NCI-H1417 (cell line): ENCODE results near the gene INO80E.
"Not testable (repeated sequence)": the region's sequence is repeated elsewhere in the genome, so short reads cannot be mapped to it uniquely, and the experiment has no call there.

Experiments
- DNase-seq, 3 experiments: peaks; one replicate each; lab custom pipeline; 2025; lab: John Stamatoyannopoulos, UW

The INO80E gene

GRCh38 chr16:30031477-30031918, 35.5 kb downstream of the INO80E start:
- peak in 2 of 3 experiments; percentile 29 to 46 for DNase-seq

GRCh38 chr16:30032083-30032819, 36.2 kb downstream of the INO80E start:
- DNase-seq = peak; percentile 70 to 90 (median 71)

GRCh38 chr16:30033270-30033669, 37.2 kb downstream of the INO80E start:
- DNase-seq = no peak

- DNase-seq = no peak
Observed at GRCh38 chr16:30040221-30040620, 44.2 kb downstream of the INO80E start.

GRCh38 chr16:30040690-30041089, 44.6 kb downstream of the INO80E start:
- DNase-seq = not testable (repeated sequence)

- DNase-seq = peak in 1 of 3 experiments; percentile 51
Observed at GRCh38 chr16:30041841-30042240, 45.8 kb downstream of the INO80E start.

GRCh38 chr16:30046178-30046577, 50.1 kb downstream of the INO80E start:
- no peak for DNase-seq

- DNase-seq = no peak
Observed at GRCh38 chr16:30046588-30046987, 50.5 kb downstream of the INO80E start.

GRCh38 chr16:30049871-30050270, 53.8 kb downstream of the INO80E start:
- no peak for DNase-seq

GRCh38 chr16:30051518-30051917, 55.5 kb downstream of the INO80E start:
- no peak for DNase-seq

- peak; percentile 88 to 97 (median 94) for DNase-seq
Observed at GRCh38 chr16:30052671-30053372, 56.8 kb downstream of the INO80E start.

- peak in 2 of 3 experiments; percentile 61 to 67 for DNase-seq
Observed at GRCh38 chr16:30053376-30054015, 57.5 kb downstream of the INO80E start.

- no peak for DNase-seq
Observed at GRCh38 chr16:30054451-30054850, 58.4 kb downstream of the INO80E start.

- DNase-seq = no peak
Observed at GRCh38 chr16:30054959-30055553, 59.0 kb downstream of the INO80E start.
